IMR-90 (cell line): ENCODE results near the gene CCDC152.

Experiments
- BHLHE40 ChIP-seq: fragments of 150-350 bp; IDR thresholded peaks from 2 replicates; pipeline ENCODE4 v1.6.1; 2016; ENCODE audit warnings: mild to moderate bottlenecking, low read depth, low read length
- CEBPB ChIP-seq: IDR thresholded peaks from 2 replicates; pipeline ENCODE4 v1.6.1; 2012; ENCODE audit warnings: low read depth, low read length, improper control_type of control experiment
- MAFK ChIP-seq: IDR thresholded peaks from 2 replicates; pipeline ENCODE4 v1.6.1; 2012; ENCODE audit warnings: low read depth, low read length, improper control_type of control experiment
- MAZ ChIP-seq: IDR thresholded peaks from 2 replicates; pipeline ENCODE4 v1.6.1; 2012; ENCODE audit warnings: low read depth, mild to moderate bottlenecking, low read length, improper control_type of control experiment, moderate library complexity, borderline replicate concordance
- POLR2A ChIP-seq: IDR thresholded peaks from 2 replicates; pipeline ENCODE4 v1.6.1; 2012; ENCODE audit warnings: mild to moderate bottlenecking, low read depth, low read length
- SMC3 ChIP-seq: fragments of 150-350 bp; IDR thresholded peaks from 2 replicates; pipeline ENCODE4 v1.6.1; 2016; ENCODE audit warnings: low read depth, mild to moderate bottlenecking, antibody characterized with exemption, low read length, moderate library complexity
- TF ChIP-seq, protein P1 (sequence below): conservative IDR thresholded peaks from 2 replicates; pipeline ENCODE4 v1.5.1; 2012; ENCODE audit warnings: mild to moderate bottlenecking, low read depth, low read length, improper control_type of control experiment
- TF ChIP-seq, protein P2 (sequence below): fragments of 150-350 bp; IDR thresholded peaks from 2 replicates; pipeline ENCODE4 v1.6.1; 2016; ENCODE audit warnings: low read depth, mild to moderate bottlenecking, low read length, moderate library complexity, borderline replicate concordance
- TF ChIP-seq, protein P3 (sequence below): fragments of 150-350 bp; IDR thresholded peaks from 2 replicates; pipeline ENCODE4 v1.6.1; 2017; ENCODE audit warnings: mild to moderate bottlenecking, antibody characterized with exemption, low read length, low read depth

DNA sequence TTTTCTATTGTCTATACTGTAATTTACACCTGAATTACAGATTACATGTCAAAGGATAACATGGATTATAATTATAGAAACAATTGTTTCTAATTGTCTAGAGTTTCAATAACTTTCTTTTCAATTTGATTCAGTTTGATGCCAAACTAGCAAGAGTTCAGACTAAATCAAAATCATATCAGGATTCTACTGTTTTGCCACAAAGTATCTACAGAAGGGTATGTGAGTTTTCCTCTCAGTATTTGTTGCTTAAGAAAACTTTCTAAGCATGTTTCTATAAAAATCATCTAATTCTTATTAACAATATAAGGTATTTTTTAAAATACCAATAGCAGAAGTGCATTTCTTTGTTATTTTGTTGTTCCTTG, 42.6 kb downstream of the CCDC152 start:
- TF ChIP-seq SMC3 (no peak), CEBPB (no peak), POLR2A (no peak), MAZ (no peak), BHLHE40 (no peak), MAFK (no peak)
- TF ChIP-seq, protein P1, sequence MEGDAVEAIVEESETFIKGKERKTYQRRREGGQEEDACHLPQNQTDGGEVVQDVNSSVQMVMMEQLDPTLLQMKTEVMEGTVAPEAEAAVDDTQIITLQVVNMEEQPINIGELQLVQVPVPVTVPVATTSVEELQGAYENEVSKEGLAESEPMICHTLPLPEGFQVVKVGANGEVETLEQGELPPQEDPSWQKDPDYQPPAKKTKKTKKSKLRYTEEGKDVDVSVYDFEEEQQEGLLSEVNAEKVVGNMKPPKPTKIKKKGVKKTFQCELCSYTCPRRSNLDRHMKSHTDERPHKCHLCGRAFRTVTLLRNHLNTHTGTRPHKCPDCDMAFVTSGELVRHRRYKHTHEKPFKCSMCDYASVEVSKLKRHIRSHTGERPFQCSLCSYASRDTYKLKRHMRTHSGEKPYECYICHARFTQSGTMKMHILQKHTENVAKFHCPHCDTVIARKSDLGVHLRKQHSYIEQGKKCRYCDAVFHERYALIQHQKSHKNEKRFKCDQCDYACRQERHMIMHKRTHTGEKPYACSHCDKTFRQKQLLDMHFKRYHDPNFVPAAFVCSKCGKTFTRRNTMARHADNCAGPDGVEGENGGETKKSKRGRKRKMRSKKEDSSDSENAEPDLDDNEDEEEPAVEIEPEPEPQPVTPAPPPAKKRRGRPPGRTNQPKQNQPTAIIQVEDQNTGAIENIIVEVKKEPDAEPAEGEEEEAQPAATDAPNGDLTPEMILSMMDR = no peak
- TF ChIP-seq, protein P2, sequence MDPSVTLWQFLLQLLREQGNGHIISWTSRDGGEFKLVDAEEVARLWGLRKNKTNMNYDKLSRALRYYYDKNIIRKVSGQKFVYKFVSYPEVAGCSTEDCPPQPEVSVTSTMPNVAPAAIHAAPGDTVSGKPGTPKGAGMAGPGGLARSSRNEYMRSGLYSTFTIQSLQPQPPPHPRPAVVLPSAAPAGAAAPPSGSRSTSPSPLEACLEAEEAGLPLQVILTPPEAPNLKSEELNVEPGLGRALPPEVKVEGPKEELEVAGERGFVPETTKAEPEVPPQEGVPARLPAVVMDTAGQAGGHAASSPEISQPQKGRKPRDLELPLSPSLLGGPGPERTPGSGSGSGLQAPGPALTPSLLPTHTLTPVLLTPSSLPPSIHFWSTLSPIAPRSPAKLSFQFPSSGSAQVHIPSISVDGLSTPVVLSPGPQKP = no peak
- TF ChIP-seq, protein P3, sequence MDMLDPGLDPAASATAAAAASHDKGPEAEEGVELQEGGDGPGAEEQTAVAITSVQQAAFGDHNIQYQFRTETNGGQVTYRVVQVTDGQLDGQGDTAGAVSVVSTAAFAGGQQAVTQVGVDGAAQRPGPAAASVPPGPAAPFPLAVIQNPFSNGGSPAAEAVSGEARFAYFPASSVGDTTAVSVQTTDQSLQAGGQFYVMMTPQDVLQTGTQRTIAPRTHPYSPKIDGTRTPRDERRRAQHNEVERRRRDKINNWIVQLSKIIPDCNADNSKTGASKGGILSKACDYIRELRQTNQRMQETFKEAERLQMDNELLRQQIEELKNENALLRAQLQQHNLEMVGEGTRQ = no peak
